ENCODE measurements around the gene LRRC63.

Gene LRRC63

DNA sequence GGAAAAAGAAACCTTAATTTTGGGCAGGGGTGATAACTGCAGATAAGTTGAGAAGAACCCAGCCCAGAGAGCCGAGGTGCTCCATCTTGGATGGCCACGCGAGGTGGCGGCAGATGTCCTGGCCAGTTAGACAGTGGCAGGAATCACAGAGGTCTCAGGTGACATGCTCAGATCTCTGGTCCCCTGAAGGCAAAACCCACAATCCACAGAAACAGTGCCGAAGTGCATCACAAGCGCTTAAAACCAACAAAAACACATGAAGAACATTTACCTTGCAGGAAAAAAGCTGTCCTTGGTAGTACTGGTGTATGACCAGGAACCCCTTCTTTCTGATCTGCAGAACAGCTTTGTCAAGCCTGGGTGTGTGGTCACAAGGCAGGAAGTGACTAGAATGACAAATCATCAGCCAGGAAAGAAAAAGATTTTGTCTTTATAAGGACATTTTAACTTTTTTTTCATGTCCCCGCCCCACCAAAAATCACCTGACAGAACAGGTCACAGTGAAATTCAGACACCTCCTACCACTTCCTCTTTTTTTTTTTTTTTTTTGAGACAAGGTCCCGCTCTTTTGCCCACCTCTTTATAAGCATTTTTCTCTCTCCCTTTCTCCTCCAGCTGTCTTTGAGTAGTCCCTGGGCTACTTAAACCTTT is 29.8 kb upstream of the LRRC63 start, which contains the start of gene LCP1:
TSS of gene LCP1 (minus strand) at position 338 of the 651 bp plus-strand sequence. CDS start 22,515 bp downstream, outside the sequence.
- peak; percentile 79 to 90 (median 85) for DNase-seq

GRCh38 chr13:46182491-46182877 is 29.2 kb upstream of the LRRC63 start:
- DNase-seq: no peak

DNA sequence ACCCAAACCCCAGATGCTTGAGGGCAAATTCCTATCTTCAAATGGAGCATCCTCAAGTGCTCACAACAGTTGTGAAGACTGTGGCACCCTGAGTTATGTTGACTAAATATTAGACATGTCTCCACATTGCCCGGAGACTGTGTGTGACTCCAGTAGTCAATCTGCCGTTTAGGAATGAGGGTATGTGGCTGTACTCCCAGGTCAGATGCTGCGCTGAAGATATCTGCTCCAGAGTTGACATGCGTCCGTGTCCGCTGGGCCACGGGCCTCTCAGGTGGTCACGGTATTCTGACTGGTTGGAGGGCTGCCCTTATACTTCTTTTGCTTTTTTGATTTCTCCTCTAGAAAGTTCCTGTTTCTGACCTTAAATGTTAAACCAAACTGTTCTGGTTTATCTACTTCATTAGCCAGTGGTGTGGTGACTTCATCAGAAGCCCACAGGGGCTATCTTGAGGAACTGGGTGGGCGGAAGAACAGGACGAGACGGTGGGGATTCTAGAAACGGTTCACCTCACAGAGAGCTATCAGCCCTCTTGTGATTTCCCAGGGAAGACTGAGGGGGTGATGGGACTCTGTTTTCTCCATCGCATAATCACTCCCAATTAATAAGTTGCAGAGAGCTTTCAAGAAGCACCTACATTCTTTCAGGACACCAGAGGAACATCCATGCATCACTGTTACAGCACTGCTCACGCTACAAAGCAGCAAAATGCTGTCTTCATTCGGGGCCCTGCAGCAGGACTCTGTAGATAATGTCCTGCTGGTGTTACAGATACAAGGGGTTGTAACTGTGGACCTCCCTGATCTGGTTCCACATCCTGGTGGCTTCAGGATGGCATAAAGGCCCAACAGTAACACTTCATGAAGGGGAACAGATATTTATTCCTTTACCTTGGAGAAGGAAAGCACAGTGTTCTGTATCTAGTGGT is 28.4 kb upstream of the LRRC63 start:
- peak in 3 of 4 experiments; percentile 57 to 71 (median 69) for DNase-seq

GRCh38 chr13:46184277-46184699 is 27.4 kb upstream of the LRRC63 start:
- peak; percentile 68 to 85 (median 76) for DNase-seq

DNA sequence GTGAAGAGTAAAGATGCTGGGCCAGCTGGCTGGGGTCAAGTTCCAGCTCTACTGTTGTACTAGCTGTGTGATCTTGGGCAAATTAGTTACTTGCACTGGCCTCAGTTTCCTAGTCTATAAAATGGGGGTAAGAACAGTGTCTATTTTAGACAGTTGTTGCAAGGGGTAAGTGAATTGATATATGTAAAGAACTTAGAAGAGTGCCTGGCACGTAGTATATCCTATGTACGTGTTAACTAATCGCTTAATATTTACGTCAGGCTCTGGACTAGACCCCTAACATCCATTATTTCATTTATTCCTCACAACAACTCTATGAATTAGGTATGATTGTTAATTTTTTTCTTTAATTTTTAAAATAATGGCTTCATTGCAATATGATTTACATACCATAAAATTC is 26.1 kb upstream of the LRRC63 start:
- no peak for DNase-seq

DNA sequence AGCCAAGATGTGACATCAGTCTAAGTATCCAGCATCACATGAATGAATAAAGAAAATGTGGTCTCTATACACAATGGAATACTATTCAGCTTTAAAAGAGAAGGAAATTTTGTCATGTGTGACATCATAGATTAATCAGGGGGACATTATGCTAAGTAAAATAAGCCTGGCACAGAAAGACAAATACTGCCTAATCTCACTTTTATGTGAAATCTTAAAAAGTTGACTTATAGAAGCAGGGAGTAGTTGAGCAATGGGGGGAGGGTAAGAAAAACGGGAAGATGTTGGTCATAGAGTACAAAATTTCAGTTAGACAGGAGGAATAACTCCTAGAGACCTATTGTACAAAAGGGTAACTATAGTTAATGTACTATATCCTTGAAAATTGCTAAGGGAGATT is 19.3 kb upstream of the LRRC63 start:
- peak in 2 of 4 experiments; percentile 53 to 63 for DNase-seq

DNA sequence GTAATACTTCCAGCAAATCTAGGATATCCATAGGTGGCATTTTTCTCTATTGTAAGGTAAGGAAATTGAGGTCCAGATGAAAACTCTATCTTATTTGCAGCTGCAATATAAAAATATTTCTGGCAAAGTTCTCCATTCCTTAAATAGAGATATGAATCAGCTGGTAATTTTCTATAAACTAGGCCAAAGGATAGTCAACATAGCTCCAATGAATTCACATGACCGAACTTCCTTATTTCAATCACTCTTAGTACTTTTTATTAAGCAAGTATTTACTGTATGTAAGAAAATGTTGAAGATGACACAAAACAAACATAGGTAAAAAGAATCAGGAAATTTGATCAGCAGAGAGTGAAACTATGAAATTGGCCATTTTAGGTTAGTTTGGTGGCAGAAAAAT is 16.7 kb upstream of the LRRC63 start:
- peak in 3 of 4 experiments; percentile 51 to 84 (median 84) for DNase-seq

GRCh38 chr13:46197299-46198048 is 14.3 kb upstream of the LRRC63 start:
- DNase-seq: peak in 2 of 4 experiments; percentile 67 to 73

- DNase-seq: no peak
Measured at GRCh38 chr13:46198696-46199193, 13.0 kb upstream of the LRRC63 start.

DNA sequence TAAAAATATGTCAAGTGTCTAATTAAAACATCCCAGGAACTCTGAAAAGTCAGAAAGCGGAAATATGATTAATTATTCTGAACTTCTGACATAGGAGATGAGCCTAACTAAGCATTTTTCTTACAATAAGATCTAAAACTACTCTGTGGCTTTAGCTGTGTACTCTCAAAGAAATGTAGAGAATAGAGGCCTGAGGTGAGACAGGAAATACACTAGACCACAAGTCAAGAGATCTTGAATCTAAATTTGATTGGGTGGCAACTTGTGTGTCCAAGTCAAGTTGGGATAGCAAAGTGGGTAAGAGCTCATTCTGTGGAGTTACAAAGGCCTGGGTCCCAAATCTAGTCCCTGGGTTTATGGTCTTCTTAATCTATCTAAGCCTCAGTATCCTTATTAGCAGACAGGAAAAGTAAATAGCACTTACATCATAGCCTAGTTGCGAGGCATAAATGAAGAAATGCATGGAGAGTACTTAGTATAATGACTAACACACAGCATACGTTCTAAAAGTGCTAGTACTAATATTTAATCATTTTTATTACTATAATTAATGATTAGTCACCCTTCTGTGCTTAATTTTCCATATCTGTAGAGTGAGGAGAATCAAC is 9.4 kb upstream of the LRRC63 start:
- DNase-seq: no peak

- peak in 3 of 4 experiments; percentile 33 to 64 (median 54) for DNase-seq
Measured at GRCh38 chr13:46202966-46203365, 8.8 kb upstream of the LRRC63 start.

GRCh38 chr13:46206143-46206542 is 5.6 kb upstream of the LRRC63 start:
- DNase-seq: no peak

GRCh38 chr13:46207828-46208227 is 3.9 kb upstream of the LRRC63 start:
- no peak for DNase-seq

GRCh38 chr13:46210362-46211083 is 1.2 kb upstream of the LRRC63 start:
- DNase-seq: no peak

DNA sequence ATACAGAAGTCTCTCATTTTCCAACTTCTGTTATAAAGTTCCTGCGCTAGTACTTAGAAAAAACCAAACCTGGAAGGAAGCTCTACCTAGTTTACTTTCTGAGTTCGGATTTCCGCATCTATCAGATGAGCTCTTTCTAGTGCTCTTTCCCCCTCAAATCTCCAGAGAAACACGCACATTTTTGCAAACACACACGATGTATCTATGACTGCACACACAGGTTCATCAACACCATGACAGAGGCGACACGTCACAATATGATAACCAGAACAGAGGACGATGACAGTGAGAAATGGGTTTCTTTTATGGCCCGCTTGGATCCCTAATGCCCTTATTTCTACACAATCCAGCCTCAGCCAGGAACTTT is 629 bp upstream of the LRRC63 start:
- DNase-seq: peak; percentile 21 to 60 (median 48)

DNA sequence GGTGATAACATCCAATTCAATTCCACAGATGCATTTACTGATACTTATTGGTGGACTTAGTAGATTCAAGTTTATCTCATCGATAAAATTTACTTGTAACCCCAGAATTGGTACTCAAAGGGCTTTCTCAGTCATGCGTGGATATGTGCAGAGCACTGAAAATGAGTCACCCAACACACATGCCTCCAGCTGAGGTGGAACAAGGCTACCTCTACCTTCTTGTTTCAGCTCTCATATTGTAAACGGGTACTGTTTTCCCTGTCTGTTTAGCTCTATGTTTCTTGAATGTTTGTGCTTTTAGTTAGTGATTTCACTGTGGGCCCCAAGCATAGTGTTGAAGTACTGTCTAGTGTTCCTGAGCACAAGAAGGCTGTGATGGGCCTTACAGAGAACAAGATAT is 1.5 kb downstream of the LRRC63 start:
- DNase-seq: no peak

GRCh38 chr13:46214741-46215140 is 3.0 kb downstream of the LRRC63 start:
- DNase-seq: peak; percentile 6 to 36 (median 31)

DNA sequence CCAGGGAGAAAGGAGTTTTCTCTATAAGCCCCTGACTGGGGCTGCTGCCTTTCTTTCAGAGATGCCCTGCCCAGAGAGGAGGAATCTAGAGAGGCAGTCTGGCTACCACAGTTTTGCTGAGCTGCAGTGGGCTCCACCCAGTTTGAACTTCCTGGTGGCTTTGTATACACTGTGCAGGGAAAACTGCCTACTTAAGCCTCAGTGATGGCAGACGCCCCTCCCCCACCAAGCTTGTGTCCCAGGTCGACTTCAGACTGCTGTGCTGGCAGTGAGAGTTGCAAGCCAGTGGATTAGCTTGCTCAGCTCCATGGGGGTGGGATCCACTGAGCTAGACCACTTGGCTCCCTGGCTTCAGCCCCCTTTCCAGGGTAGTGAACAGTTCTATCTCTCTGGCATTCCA is 8.5 kb downstream of the LRRC63 start:
- DNase-seq: peak; percentile 3 to 56 (median 34)

DNA sequence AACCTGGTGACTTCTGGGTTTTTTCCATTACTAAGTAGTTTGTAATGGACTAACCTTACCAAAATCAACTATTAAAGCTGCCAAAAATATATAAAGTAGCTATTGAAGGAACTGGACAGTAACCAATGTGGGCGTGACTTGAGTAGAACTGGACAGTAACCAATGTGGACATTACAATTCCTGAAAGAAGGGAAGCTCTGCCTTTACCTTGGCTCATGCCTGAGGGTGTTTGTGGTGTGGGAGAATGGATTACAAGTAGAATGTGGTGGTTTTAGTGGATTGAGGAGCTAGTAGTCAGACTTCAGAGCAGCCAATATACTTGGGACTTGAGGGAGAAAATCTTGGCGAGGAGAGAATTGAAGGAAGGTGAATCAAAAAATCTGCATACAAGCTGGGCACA is 17.5 kb downstream of the LRRC63 start:
- DNase-seq: no peak

DNA sequence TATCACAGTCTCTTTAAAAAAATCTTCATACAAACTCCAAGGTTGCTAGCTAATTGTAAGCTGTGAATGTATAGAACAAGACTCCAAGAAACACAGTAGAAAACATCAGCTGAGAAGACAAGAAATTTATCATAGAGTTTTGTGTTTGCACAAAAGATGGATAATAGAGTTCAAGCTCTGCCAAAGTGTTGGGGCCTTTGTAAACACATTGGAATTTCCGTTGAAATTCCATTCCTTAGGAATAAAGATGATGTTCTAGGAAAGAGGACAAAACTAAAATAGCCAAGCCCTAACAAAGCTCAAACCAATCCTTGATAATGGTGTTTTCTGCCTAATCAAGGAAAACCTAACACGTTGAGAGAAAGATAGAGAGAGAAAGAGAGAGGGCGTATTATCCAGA is 20.6 kb downstream of the LRRC63 start:
- DNase-seq: no peak

DNA sequence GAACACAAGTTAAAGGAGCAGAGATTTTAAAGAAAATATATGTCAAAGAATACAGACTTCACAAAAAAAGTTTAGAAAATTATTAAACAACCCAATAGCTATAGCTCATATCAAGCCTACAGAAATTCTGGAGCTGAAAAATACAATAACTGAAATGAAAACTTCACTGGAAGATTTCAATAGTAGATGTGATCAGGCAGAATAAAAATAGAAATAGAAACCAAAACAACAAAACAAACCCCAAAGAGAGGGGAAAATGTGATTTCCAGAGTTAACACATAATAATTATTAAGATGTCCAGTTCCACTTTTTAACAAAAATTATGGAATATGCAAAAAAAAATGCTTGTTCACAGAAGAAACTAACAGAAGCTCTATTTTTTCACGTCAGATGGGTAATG is 23.6 kb downstream of the LRRC63 start:
- DNase-seq: no peak

DNA sequence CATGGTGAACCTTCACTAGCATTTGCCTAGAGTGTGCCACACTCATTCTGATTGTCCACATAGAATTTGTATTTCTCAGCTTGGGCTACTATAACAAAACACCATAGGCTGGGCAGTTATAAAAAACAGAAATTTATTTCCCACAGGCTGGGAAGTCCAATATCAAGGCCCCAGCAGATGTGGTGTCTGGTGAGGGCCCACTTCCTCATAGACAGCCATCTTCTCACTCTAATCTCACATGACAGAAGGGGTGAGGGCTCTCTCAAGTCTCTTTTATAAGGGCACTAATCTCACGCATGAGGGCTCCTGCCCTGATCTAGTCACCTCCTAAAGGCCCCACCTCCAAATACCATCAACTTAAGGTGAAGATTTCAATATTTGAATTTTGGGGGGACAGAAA is 53.6 kb downstream of the LRRC63 start:
- DNase-seq: peak in 1 of 4 experiments; percentile 6

Measured in suppressor macrophage (primary cell).